ENCODE results near the gene TEAD1. TPM values are rescaled to one million over a fixed set of nuclear protein-coding genes. Genes with fewer than 3 reads are reported as not detected.

The TEAD1 gene
- total and polyA plus RNA-seq, 2 experiments from 2014 or later = 24.5 to 103 TPM

DNA sequence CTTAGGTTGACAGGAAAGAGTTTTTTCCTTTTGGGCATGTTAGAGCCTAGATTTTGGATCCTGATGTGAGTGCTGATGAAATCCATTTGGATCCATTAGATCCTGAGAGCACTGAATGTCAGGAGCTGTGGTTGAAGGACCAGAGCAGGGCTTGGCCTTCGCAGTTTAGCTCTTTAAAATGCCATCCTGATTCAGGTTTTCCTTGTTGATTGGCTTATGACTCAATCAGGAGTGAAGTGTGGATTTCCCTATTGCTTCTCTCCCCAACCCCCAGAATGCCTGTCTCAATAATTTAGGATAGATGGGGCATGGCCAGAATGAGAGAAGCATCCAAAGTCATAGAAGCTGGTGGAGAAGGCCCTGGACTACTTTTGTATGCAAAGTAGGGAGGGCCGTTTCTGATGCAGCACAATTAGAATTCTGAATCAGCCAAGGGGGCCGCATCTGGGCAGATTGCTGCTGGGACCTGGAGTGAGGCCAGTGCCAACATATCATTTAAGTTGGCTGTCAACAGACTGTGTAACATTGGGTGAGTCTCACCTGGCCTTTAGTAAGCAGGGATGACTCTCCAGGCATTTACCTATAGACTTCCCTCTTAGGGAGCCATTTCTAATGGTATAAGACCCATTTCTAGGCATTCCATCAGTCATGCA lies 80.5 kb downstream of the TEAD1 start:
- Mint-ChIP-seq H3K4me1 (peaks cover 67% of the 10 kb centered on the region), H3K27me3 (ENCODE audit: insufficient read depth, low read depth, poor library complexity) (peaks cover 3% of the 10 kb centered on the region), H3K36me3 (ENCODE audit: low read depth) (no peaks in the 10 kb centered on the region), H3K9me3 (no peaks in the 10 kb centered on the region), H3K4me3 (no peak overlapping the region), H3K27ac (no peak overlapping the region)
- no peak for TF ChIP-seq ETS1 (IDR thresholded peaks at IDR 0.05)
- TF ChIP-seq EZH2phosphoT487 (IDR thresholded peaks at IDR 0.05; ENCODE audit: unreplicated experiment) = no peak
- no peak for TF ChIP-seq JUNB (IDR thresholded peaks at IDR 0.05; ENCODE audit: unreplicated experiment)
- no peak for TF ChIP-seq POLR2AphosphoS5 (IDR thresholded peaks at IDR 0.05; ENCODE audit: low read depth)
- TF ChIP-seq, protein P1, sequence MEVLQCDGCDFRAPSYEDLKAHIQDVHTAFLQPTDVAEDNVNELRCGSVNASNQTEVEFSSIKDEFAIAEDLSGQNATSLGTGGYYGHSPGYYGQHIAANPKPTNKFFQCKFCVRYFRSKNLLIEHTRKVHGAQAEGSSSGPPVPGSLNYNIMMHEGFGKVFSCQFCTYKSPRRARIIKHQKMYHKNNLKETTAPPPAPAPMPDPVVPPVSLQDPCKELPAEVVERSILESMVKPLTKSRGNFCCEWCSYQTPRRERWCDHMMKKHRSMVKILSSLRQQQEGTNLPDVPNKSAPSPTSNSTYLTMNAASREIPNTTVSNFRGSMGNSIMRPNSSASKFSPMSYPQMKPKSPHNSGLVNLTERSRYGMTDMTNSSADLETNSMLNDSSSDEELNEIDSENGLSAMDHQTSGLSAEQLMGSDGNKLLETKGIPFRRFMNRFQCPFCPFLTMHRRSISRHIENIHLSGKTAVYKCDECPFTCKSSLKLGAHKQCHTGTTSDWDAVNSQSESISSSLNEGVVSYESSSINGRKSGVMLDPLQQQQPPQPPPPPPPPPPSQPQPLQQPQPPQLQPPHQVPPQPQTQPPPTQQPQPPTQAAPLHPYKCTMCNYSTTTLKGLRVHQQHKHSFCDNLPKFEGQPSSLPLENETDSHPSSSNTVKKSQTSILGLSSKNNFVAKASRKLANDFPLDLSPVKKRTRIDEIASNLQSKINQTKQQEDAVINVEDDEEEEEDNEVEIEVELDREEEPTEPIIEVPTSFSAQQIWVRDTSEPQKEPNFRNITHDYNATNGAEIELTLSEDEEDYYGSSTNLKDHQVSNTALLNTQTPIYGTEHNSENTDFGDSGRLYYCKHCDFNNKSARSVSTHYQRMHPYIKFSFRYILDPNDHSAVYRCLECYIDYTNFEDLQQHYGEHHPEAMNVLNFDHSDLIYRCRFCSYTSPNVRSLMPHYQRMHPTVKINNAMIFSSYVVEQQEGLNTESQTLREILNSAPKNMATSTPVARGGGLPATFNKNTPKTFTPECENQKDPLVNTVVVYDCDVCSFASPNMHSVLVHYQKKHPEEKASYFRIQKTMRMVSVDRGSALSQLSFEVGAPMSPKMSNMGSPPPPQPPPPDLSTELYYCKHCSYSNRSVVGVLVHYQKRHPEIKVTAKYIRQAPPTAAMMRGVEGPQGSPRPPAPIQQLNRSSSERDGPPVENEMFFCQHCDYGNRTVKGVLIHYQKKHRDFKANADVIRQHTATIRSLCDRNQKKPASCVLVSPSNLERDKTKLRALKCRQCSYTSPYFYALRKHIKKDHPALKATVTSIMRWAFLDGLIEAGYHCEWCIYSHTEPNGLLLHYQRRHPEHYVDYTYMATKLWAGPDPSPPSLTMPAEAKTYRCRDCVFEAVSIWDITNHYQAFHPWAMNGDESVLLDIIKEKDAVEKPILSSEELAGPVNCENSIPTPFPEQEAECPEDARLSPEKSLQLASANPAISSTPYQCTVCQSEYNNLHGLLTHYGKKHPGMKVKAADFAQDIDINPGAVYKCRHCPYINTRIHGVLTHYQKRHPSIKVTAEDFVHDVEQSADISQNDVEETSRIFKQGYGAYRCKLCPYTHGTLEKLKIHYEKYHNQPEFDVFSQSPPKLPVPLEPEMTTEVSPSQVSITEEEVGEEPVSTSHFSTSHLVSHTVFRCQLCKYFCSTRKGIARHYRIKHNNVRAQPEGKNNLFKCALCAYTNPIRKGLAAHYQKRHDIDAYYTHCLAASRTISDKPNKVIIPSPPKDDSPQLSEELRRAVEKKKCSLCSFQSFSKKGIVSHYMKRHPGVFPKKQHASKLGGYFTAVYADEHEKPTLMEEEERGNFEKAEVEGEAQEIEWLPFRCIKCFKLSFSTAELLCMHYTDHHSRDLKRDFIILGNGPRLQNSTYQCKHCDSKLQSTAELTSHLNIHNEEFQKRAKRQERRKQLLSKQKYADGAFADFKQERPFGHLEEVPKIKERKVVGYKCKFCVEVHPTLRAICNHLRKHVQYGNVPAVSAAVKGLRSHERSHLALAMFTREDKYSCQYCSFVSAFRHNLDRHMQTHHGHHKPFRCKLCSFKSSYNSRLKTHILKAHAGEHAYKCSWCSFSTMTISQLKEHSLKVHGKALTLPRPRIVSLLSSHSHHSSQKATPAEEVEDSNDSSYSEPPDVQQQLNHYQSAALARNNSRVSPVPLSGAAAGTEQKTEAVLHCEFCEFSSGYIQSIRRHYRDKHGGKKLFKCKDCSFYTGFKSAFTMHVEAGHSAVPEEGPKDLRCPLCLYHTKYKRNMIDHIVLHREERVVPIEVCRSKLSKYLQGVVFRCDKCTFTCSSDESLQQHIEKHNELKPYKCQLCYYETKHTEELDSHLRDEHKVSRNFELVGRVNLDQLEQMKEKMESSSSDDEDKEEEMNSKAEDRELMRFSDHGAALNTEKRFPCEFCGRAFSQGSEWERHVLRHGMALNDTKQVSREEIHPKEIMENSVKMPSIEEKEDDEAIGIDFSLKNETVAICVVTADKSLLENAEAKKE (CRISPR knock-in tag; IDR thresholded peaks at IDR 0.05) = no peak
- no peak for TF ChIP-seq STAT1 (IDR thresholded peaks at IDR 0.05; ENCODE audit: unreplicated experiment)
- Histone ChIP-seq H3K27ac (ENCODE audit: low read depth) (no peak overlapping the region), H3K27me3 (ENCODE audit: insufficient read depth) (no peaks in the 10 kb centered on the region), H3K4me2 (no peak overlapping the region), H3K9me2 (ENCODE audit: insufficient read depth) (no peaks in the 10 kb centered on the region), H3K4me1 (ENCODE audit: insufficient read depth) (peaks cover 62% of the 10 kb centered on the region), H2AFZ (no peak overlapping the region), H3K79me2 (replicated peaks; ENCODE audit: insufficient read depth) (peaks cover 100% of the 10 kb centered on the region), H3K36me3 (ENCODE audit: insufficient read depth) (no peaks in the 10 kb centered on the region), H4K20me1 (replicated peaks; ENCODE audit: insufficient read depth) (peaks cover 39% of the 10 kb centered on the region), H3F3A (replicated peaks; ENCODE audit: low read depth) (no peaks in the 10 kb centered on the region), H3K4me3 (no peak overlapping the region)
- no peak for ATAC-seq
- DNase-seq (ENCODE audit: low spot score) = no peak
